C4-2B (cell line): Measurements from ENCODE around the gene CITED4.

Experiments
- H3K27ac ChIP-seq: fragments of 450-650 bp; 2 replicates; pipeline ENCODE4 v1.5.1; 2017
- CTCF ChIP-seq: fragments of 450-650 bp; conservative IDR thresholded peaks from 2 replicates; pipeline ENCODE4 v1.5.1; 2017; ENCODE audit warnings: mild to moderate bottlenecking
- ZFX ChIP-seq: fragments of 450-650 bp; IDR thresholded peaks from 2 replicates; pipeline ENCODE4 v1.6.1; 2017

Gene CITED4

GRCh38 chr1:40844079-40844478 lies 18.1 kb downstream of the CITED4 start:
- no peak overlapping the region for H3K27ac ChIP-seq
- TF ChIP-seq ZFX (no peak), CTCF (no peak)

- no peak overlapping the region for H3K27ac ChIP-seq
- TF ChIP-seq ZFX (no peak), CTCF (no peak)
These were observed 19.5 kb downstream of the CITED4 start for GRCh38 chr1:40842691-40843090.

- TF ChIP-seq CTCF (no peak), ZFX (no peak)
These were observed 20.0 kb downstream of the CITED4 start for GRCh38 chr1:40842207-40842606.

GRCh38 chr1:40841602-40842001 lies 20.6 kb downstream of the CITED4 start:
- TF ChIP-seq ZFX (no peak), CTCF (no peak)
- H3K27ac ChIP-seq = no peak overlapping the region

More at GRCh38 chr1:40842207-40842606, 20.0 kb downstream of the CITED4 start:
- no peak overlapping the region for H3K27ac ChIP-seq

- no peak for TF ChIP-seq ZFX
- no peak for TF ChIP-seq CTCF
- no peak overlapping the region for H3K27ac ChIP-seq
These were observed 21.4 kb downstream of the CITED4 start for GRCh38 chr1:40840526-40841323.

GRCh38 chr1:40839943-40840335 lies 22.2 kb downstream of the CITED4 start:
- TF ChIP-seq ZFX (no peak), CTCF (no peak)
- no peak overlapping the region for H3K27ac ChIP-seq

GRCh38 chr1:40838980-40839942 lies 22.9 kb downstream of the CITED4 start:
- no peak overlapping the region for H3K27ac ChIP-seq
- TF ChIP-seq ZFX (no peak), CTCF (no peak)
